ENCODE measurements around the gene MAML3. TPM values are rescaled to one million over a fixed set of nuclear protein-coding genes. Genes with fewer than 3 reads are reported as not detected.

The MAML3 gene
- total and polyA plus RNA-seq, 4 experiments from 2014 or later = 0.15 to 3.7 (median 1.7) TPM

GRCh38 chr4:139726615-139727014 lies 427.4 kb downstream of the MAML3 start:
- no peaks in the 10 kb centered on the region for H3K27me3 ChIP-seq (ENCODE audit: insufficient read depth, low read length)
- H3K4me1 ChIP-seq (ENCODE audit: insufficient read depth, low read length) = no peaks in the 10 kb centered on the region
- H3K36me3 ChIP-seq (ENCODE audit: insufficient read depth, low read length) = no peaks in the 10 kb centered on the region
- H3K36me3 Mint-ChIP-seq = peaks cover 0 to 5% of the 10 kb centered on the region in 2 donors
- no peak overlapping the region for H3K4me3 Mint-ChIP-seq
- no peak overlapping the region for H3K27ac Mint-ChIP-seq
- ChIA-PET CTCF (ENCODE audit: partially characterized antibody) (no interaction called here), POLR2A (ENCODE audit: partially characterized antibody) (no interaction called here)
- H3K27ac ChIP-seq (ENCODE audit: low read depth, low read length) = no peak overlapping the region
- DNase-seq = no peak
- intact Hi-C loops (cut with micrococcal nuclease) = no loop called here
- H3K27me3 Mint-ChIP-seq = peaks cover 0 to 2% of the 10 kb centered on the region in 2 donors
- H3K4me1 Mint-ChIP-seq = no peaks in the 10 kb centered on the region
- no peaks in the 10 kb centered on the region for H3K9me3 Mint-ChIP-seq
- H3K4me3 ChIP-seq (ENCODE audit: low read length in 2 of 2) = no peak overlapping the region
- no peaks in the 10 kb centered on the region for H3K9me3 ChIP-seq (ENCODE audit: control insufficient read depth in 1 of 2, low read length in 2 of 2)

GRCh38 chr4:139725236-139725635 lies 428.7 kb downstream of the MAML3 start:
- no peak for DNase-seq
- Mint-ChIP-seq H3K36me3 (peaks cover 0 to 6% of the 10 kb centered on the region in 2 donors), H3K4me1 (no peaks in the 10 kb centered on the region), H3K27ac (no peak overlapping the region), H3K4me3 (no peak overlapping the region), H3K9me3 (no peaks in the 10 kb centered on the region), H3K27me3 (no peaks in the 10 kb centered on the region)
- Histone ChIP-seq H3K27me3 (ENCODE audit: insufficient read depth, low read length) (no peaks in the 10 kb centered on the region), H3K36me3 (ENCODE audit: insufficient read depth, low read length) (no peaks in the 10 kb centered on the region), H3K27ac (ENCODE audit: low read depth, low read length) (no peak overlapping the region), H3K4me3 (ENCODE audit: low read length in 2 of 2) (no peak overlapping the region), H3K9me3 (ENCODE audit: control insufficient read depth in 1 of 2, low read length in 2 of 2) (no peaks in the 10 kb centered on the region), H3K4me1 (ENCODE audit: insufficient read depth, low read length) (no peaks in the 10 kb centered on the region)
- intact Hi-C loops (cut with micrococcal nuclease) = no loop called here
- CTCF ChIA-PET (ENCODE audit: partially characterized antibody) = no interaction called here
- POLR2A ChIA-PET (ENCODE audit: partially characterized antibody) = no interaction called here

- Histone ChIP-seq H3K27me3 (ENCODE audit: insufficient read depth, low read length) (no peaks in the 10 kb centered on the region), H3K27ac (ENCODE audit: low read depth, low read length) (no peak overlapping the region), H3K4me1 (ENCODE audit: insufficient read depth, low read length) (no peaks in the 10 kb centered on the region), H3K9me3 (ENCODE audit: control insufficient read depth in 1 of 2, low read length in 2 of 2) (no peaks in the 10 kb centered on the region), H3K36me3 (ENCODE audit: insufficient read depth, low read length) (no peaks in the 10 kb centered on the region), H3K4me3 (ENCODE audit: low read length in 2 of 2) (no peak overlapping the region)
- no peak overlapping the region for H3K27ac Mint-ChIP-seq
- DNase-seq = no peak
- H3K9me3 Mint-ChIP-seq = no peaks in the 10 kb centered on the region
- no peak overlapping the region for H3K4me3 Mint-ChIP-seq
- intact Hi-C loops (cut with micrococcal nuclease) = no loop called here
- no peaks in the 10 kb centered on the region for H3K27me3 Mint-ChIP-seq
- H3K36me3 Mint-ChIP-seq = peaks cover 2 to 6% of the 10 kb centered on the region in 2 donors
- ChIA-PET POLR2A (ENCODE audit: partially characterized antibody) (no interaction called here), CTCF (ENCODE audit: partially characterized antibody) (no interaction called here)
- no peaks in the 10 kb centered on the region for H3K4me1 Mint-ChIP-seq
Measured at GRCh38 chr4:139721789-139722188, 432.2 kb downstream of the MAML3 start.

GRCh38 chr4:139720806-139721205 lies 433.2 kb downstream of the MAML3 start:
- no peak overlapping the region for H3K27ac Mint-ChIP-seq
- H3K27me3 ChIP-seq (ENCODE audit: insufficient read depth, low read length) = no peaks in the 10 kb centered on the region
- no peaks in the 10 kb centered on the region for H3K4me1 Mint-ChIP-seq
- peaks cover 2 to 6% of the 10 kb centered on the region in 2 donors for H3K36me3 Mint-ChIP-seq
- H3K9me3 ChIP-seq (ENCODE audit: control insufficient read depth in 1 of 2, low read length in 2 of 2) = no peaks in the 10 kb centered on the region
- intact Hi-C loops (cut with micrococcal nuclease) = no loop called here
- CTCF ChIA-PET (ENCODE audit: partially characterized antibody) = no interaction called here
- H3K9me3 Mint-ChIP-seq = no peaks in the 10 kb centered on the region
- no peak for DNase-seq
- no peaks in the 10 kb centered on the region for H3K4me1 ChIP-seq (ENCODE audit: insufficient read depth, low read length)
- no peak overlapping the region for H3K27ac ChIP-seq (ENCODE audit: low read depth, low read length)
- no peaks in the 10 kb centered on the region for H3K27me3 Mint-ChIP-seq
- POLR2A ChIA-PET (ENCODE audit: partially characterized antibody) = interaction anchor here (0.6 kb wide), 1 partner anchor 203 kb away, joined by 3 read pairs; no protein-coding TSS in a partner anchor
- H3K4me3 Mint-ChIP-seq = no peak overlapping the region
- no peaks in the 10 kb centered on the region for H3K36me3 ChIP-seq (ENCODE audit: insufficient read depth, low read length)
- no peak overlapping the region for H3K4me3 ChIP-seq (ENCODE audit: low read length in 2 of 2)

- DNase-seq = no peak
- POLR2A ChIA-PET (ENCODE audit: partially characterized antibody) = no interaction called here
- Mint-ChIP-seq H3K4me1 (no peaks in the 10 kb centered on the region), H3K9me3 (no peaks in the 10 kb centered on the region), H3K4me3 (no peak overlapping the region), H3K27ac (no peak overlapping the region), H3K27me3 (no peaks in the 10 kb centered on the region), H3K36me3 (peaks cover 2 to 6% of the 10 kb centered on the region in 2 donors)
- CTCF ChIA-PET (ENCODE audit: partially characterized antibody) = no interaction called here
- Histone ChIP-seq H3K36me3 (ENCODE audit: insufficient read depth, low read length) (no peaks in the 10 kb centered on the region), H3K9me3 (ENCODE audit: control insufficient read depth in 1 of 2, low read length in 2 of 2) (no peaks in the 10 kb centered on the region), H3K27ac (ENCODE audit: low read depth, low read length) (no peak overlapping the region), H3K4me1 (ENCODE audit: insufficient read depth, low read length) (no peaks in the 10 kb centered on the region), H3K4me3 (ENCODE audit: low read length in 2 of 2) (no peak overlapping the region), H3K27me3 (ENCODE audit: insufficient read depth, low read length) (no peaks in the 10 kb centered on the region)
- intact Hi-C loops (cut with micrococcal nuclease) = no loop called here
Measured at GRCh38 chr4:139719381-139720101, 434.4 kb downstream of the MAML3 start.

GRCh38 chr4:139718833-139719232 lies 435.2 kb downstream of the MAML3 start:
- Histone ChIP-seq H3K36me3 (ENCODE audit: insufficient read depth, low read length) (no peaks in the 10 kb centered on the region), H3K27me3 (ENCODE audit: insufficient read depth, low read length) (no peaks in the 10 kb centered on the region), H3K9me3 (ENCODE audit: control insufficient read depth in 1 of 2, low read length in 2 of 2) (no peaks in the 10 kb centered on the region), H3K4me1 (ENCODE audit: insufficient read depth, low read length) (no peaks in the 10 kb centered on the region), H3K27ac (ENCODE audit: low read depth, low read length) (no peak overlapping the region), H3K4me3 (ENCODE audit: low read length in 2 of 2) (no peak overlapping the region)
- Mint-ChIP-seq H3K4me3 (peak overlapping the region in 1 of 8 donors; percentile 59), H3K9me3 (no peaks in the 10 kb centered on the region), H3K27me3 (no peaks in the 10 kb centered on the region), H3K4me1 (no peaks in the 10 kb centered on the region), H3K27ac (no peak overlapping the region), H3K36me3 (peaks cover 2 to 6% of the 10 kb centered on the region in 2 donors)
- no peak for DNase-seq
- intact Hi-C loops (cut with micrococcal nuclease) = no loop called here
- POLR2A ChIA-PET (ENCODE audit: partially characterized antibody) = no interaction called here
- CTCF ChIA-PET (ENCODE audit: partially characterized antibody) = no interaction called here

GRCh38 chr4:139718358-139718757 lies 435.6 kb downstream of the MAML3 start:
- POLR2A ChIA-PET (ENCODE audit: partially characterized antibody) = no interaction called here

More at GRCh38 chr4:139718358-139718757, 435.6 kb downstream of the MAML3 start:
- CTCF ChIA-PET (ENCODE audit: partially characterized antibody) = no interaction called here
- Mint-ChIP-seq H3K9me3 (no peaks in the 10 kb centered on the region), H3K27ac (no peak overlapping the region), H3K4me1 (no peaks in the 10 kb centered on the region), H3K4me3 (peak overlapping the region in 1 of 8 donors; percentile 59), H3K27me3 (no peaks in the 10 kb centered on the region), H3K36me3 (peaks cover 2 to 6% of the 10 kb centered on the region in 2 donors)
- Histone ChIP-seq H3K36me3 (ENCODE audit: insufficient read depth, low read length) (no peaks in the 10 kb centered on the region), H3K27me3 (ENCODE audit: insufficient read depth, low read length) (no peaks in the 10 kb centered on the region), H3K4me3 (ENCODE audit: low read length in 2 of 2) (no peak overlapping the region), H3K9me3 (ENCODE audit: control insufficient read depth in 1 of 2, low read length in 2 of 2) (no peaks in the 10 kb centered on the region), H3K4me1 (ENCODE audit: insufficient read depth, low read length) (no peaks in the 10 kb centered on the region), H3K27ac (ENCODE audit: low read depth, low read length) (no peak overlapping the region)
- DNase-seq = no peak
- intact Hi-C loops (cut with micrococcal nuclease) = no loop called here
